Smooth muscle cell (in vitro differentiated cells): Measurements from ENCODE around the gene FCRLB. TPM values are rescaled to one million over a fixed set of nuclear protein-coding genes. Genes with fewer than 3 reads are reported as not detected.

Source experiments
- DNase-seq: peaks from one replicate; lab custom pipeline; 2025; ENCODE audit not compliant: unreplicated experiment; lab: John Stamatoyannopoulos, UW
- H2AFZ ChIP-seq: fragments of 200-600 bp; sonication (generic); 2 replicates; pipeline ENCODE4 v1.6.0; 2016; ENCODE audit warnings: antibody characterized with exemption, low read depth, mild to moderate bottlenecking
- H3F3A ChIP-seq: fragments of 200-600 bp; sonication (generic); 2 replicates; pipeline ENCODE4 v1.6.0; 2017; ENCODE audit warnings: antibody characterized with exemption, low read depth
- H3K27ac ChIP-seq: fragments of 200-600 bp; sonication (generic); 2 replicates; pipeline ENCODE4 v1.5.1; 2016; ENCODE audit warnings: low read depth, mild to moderate bottlenecking
- H3K27me3 ChIP-seq: fragments of 200-600 bp; sonication (generic); 2 replicates; pipeline ENCODE4 v1.6.1; 2016; ENCODE audit warnings: low read depth, mild to moderate bottlenecking
- H3K36me3 ChIP-seq: fragments of 200-600 bp; sonication (generic); 2 replicates; pipeline ENCODE4 v1.5.1; 2016; ENCODE audit warnings: low read depth
- H3K4me1 ChIP-seq: fragments of 200-600 bp; sonication (generic); 2 replicates; pipeline ENCODE4 v1.5.1; 2016; ENCODE audit warnings: low read depth
- H3K4me2 ChIP-seq: fragments of 200-600 bp; sonication (generic); 2 replicates; pipeline ENCODE4 v1.6.0; 2016; ENCODE audit warnings: mild to moderate bottlenecking
- H3K4me3 ChIP-seq: fragments of 200-600 bp; sonication (generic); 2 replicates; pipeline ENCODE4 v1.5.1; 2016; ENCODE audit warnings: mild to moderate bottlenecking
- H3K79me2 ChIP-seq: fragments of 200-600 bp; sonication (generic); 2 replicates; pipeline ENCODE4 v1.6.0; 2016; ENCODE audit warnings: low read depth, mild to moderate bottlenecking
- H3K9ac ChIP-seq: fragments of 200-600 bp; sonication (generic); 2 replicates; pipeline ENCODE4 v1.6.0; 2016; ENCODE audit warnings: low read depth
- H3K9me3 ChIP-seq: fragments of 200-600 bp; sonication (generic); replicated peaks from 2 replicates; pipeline ENCODE4 v1.5.1; 2016; ENCODE audit warnings: low read depth
- H4K20me1 ChIP-seq: fragments of 200-600 bp; sonication (generic); 2 replicates; pipeline ENCODE4 v1.6.0; 2016; ENCODE audit warnings: low read depth
- CTCF ChIP-seq: fragments of 200-600 bp; sonication (generic); IDR thresholded peaks from 2 replicates; pipeline ENCODE4 v1.5.1; 2017; ENCODE audit warnings: borderline replicate concordance, mild to moderate bottlenecking, antibody characterized with exemption; ENCODE audit not compliant: insufficient read depth, poor library complexity, severe bottlenecking
- WGBS: methylation state at CpG from one replicate; pipeline ENCODE4 v1.1.7; 2016; ENCODE audit warnings: low lambda C conversion rate; 5-methylcytosine and 5-hydroxymethylcytosine counted together
- polyA plus RNA-seq: library from polyadenylated mRNA; unstranded; fragments of >200 nt; fragmentation: Nextera tagmentation; extraction: Ambion mirVana; gene quantifications from 2 replicates; pipeline ENCODE4 v1.2.1, GENCODE V29; 2016
- total RNA-seq: library from RNA; depleted of rRNA; stranded (reverse); fragments of >200 nt; gene quantifications from 2 replicates; pipeline ENCODE4 v1.2.3, GENCODE V29; 2014

The FCRLB gene
- total and polyA plus RNA-seq, 2 experiments from 2014 or later = 0.50 to 0.99 TPM

GRCh38 chr1:161763522-161764098, 42.3 kb downstream of the FCRLB start:
- Histone ChIP-seq H3K4me1 (peaks cover 9% of the 10 kb centered on the region), H3K9me3 (no peaks in the 10 kb centered on the region), H3K4me2 (no peak overlapping the region), H3K27me3 (no peaks in the 10 kb centered on the region), H2AFZ (no peak overlapping the region), H3K79me2 (peaks cover 26% of the 10 kb centered on the region), H3K9ac (no peak overlapping the region), H3K4me3 (no peak overlapping the region), H3F3A (peaks cover 6% of the 10 kb centered on the region), H3K36me3 (peaks cover 2% of the 10 kb centered on the region), H3K27ac (no peak overlapping the region), H4K20me1 (no peaks in the 10 kb centered on the region)
- 69% methylated on average over 7 of the region's 7 CpGs for WGBS
- peak; percentile 47 for TF ChIP-seq CTCF
- no peak for DNase-seq

GRCh38 chr1:161766102-161766981, 45.0 kb downstream of the FCRLB start, which contains the start of gene ATF6:
TSS of gene ATF6 (plus strand) at chr1:161766320. CDS start at chr1:161766361, 41 bp downstream.
- Histone ChIP-seq H3K9ac (peak within 1 kb of the TSS; percentile 93), H3K9me3 (no peaks in the 10 kb centered on the region), H3K4me3 (peak within 1 kb of the TSS; percentile 70), H3K27me3 (no peaks in the 10 kb centered on the region), H3K4me2 (peak within 1 kb of the TSS; percentile 97), H3K4me1 (peaks cover 9% of the 10 kb centered on the region), H3K36me3 (no peaks in the 10 kb centered on the region), H3K27ac (peak within 1 kb of the TSS; percentile 93), H2AFZ (peak within 1 kb of the TSS; percentile 97), H3K79me2 (peaks cover 38% of the 10 kb centered on the region), H3F3A (no peaks in the 10 kb centered on the region), H4K20me1 (peaks cover 12% of the 10 kb centered on the region)
- WGBS = 1% methylated on average over 35 of the region's 35 CpGs
- no peak for TF ChIP-seq CTCF
- peak; percentile 34 for DNase-seq

GRCh38 chr1:161768461-161768860, 47.1 kb downstream of the FCRLB start:
- Histone ChIP-seq H3F3A (no peaks in the 10 kb centered on the region), H2AFZ (no peak overlapping the region), H3K4me2 (no peak overlapping the region), H4K20me1 (peaks cover 23% of the 10 kb centered on the region), H3K79me2 (peaks cover 47% of the 10 kb centered on the region), H3K27me3 (no peaks in the 10 kb centered on the region), H3K4me1 (peaks cover 9% of the 10 kb centered on the region), H3K36me3 (no peaks in the 10 kb centered on the region), H3K4me3 (no peak overlapping the region), H3K9me3 (no peaks in the 10 kb centered on the region), H3K9ac (no peak overlapping the region), H3K27ac (no peak overlapping the region)
- DNase-seq = no peak
- TF ChIP-seq CTCF = no peak
- WGBS = over 99% methylated on average over 5 of the region's 5 CpGs
